H1 (cell line): Measurements from ENCODE around the gene NSF. TPM values are rescaled to one million over a fixed set of nuclear protein-coding genes. Genes with fewer than 3 reads are reported as not detected.

Experiments
- CHD1 ChIP-seq: IDR thresholded peaks from 2 replicates; pipeline ENCODE4 v1.6.1; 2012; ENCODE audit warnings: low read depth, low read length, improper control_type of control experiment
- CHD2 ChIP-seq: IDR thresholded peaks from 2 replicates; pipeline ENCODE4 v1.6.1; 2012; ENCODE audit warnings: low read length, improper control_type of control experiment
- GTF2F1 ChIP-seq: IDR thresholded peaks from 2 replicates; pipeline ENCODE4 v1.6.1; 2012; ENCODE audit warnings: low read depth, low read length, improper control_type of control experiment, borderline replicate concordance
- HDAC6 ChIP-seq: IDR thresholded peaks from one replicate; pipeline ENCODE4 v1.7.1; 2012; ENCODE audit warnings: low read depth, mild to moderate bottlenecking, inconsistent platforms, low read length, moderate library complexity
- JUND ChIP-seq: IDR thresholded peaks from 2 replicates; pipeline ENCODE4 v1.6.1; 2011; ENCODE audit warnings: mild to moderate bottlenecking, improper control_type of control experiment, low read length
- PHF8 ChIP-seq: fragments of 200-600 bp; sonication (generic); conservative IDR thresholded peaks from 2 replicates; pipeline ENCODE4 v1.7.1; 2012; ENCODE audit warnings: low read depth, mild to moderate bottlenecking, inconsistent platforms, low read length, moderate library complexity
- POU5F1 ChIP-seq: IDR thresholded peaks from 2 replicates; pipeline ENCODE4 v1.6.1; 2011; ENCODE audit warnings: low read depth, mild to moderate bottlenecking, low read length, moderate library complexity
- RXRA ChIP-seq: IDR thresholded peaks from 2 replicates; pipeline ENCODE4 v1.6.1; 2011; ENCODE audit warnings: low read depth, mild to moderate bottlenecking, low read length, moderate library complexity; ENCODE audit not compliant: insufficient read depth
- SP1 ChIP-seq: IDR thresholded peaks from 2 replicates; pipeline ENCODE4 v1.6.1; 2011; ENCODE audit warnings: low read depth, low read length
- polyA plus RNA-seq, 7 experiments: library from polyadenylated mRNA; depleted of rRNA in 3 of 7; stranded (reverse) in 5 of 7; unstranded in 2 of 7; fragments of >200 nt in 5 of 7; fragments of 200-250 nt in 2 of 7; gene quantifications; 1 replicate in 5 of 7; 2 replicates in 1 of 7; 4 replicates in 1 of 7; pipeline versions ENCODE4 v1.2.1 to v1.2.3, GENCODE V29; 2011 to 2013; ENCODE audit warnings: missing spikeins in 2 of 7, mixed read lengths in 2 of 7
- total RNA-seq: library from RNA; stranded (reverse); fragmentation: NEBNext Ultra II Directional; extraction: Animal tissue kit (Norgen Biotek cat#: 25700); gene quantifications from 2 replicates; pipeline ENCODE4 v1.2.1, GENCODE V29; 2021
- TF ChIP-seq, protein P1 (sequence below): fragments of 300-600 bp; sonication (generic); IDR thresholded peaks from 2 replicates; pipeline ENCODE4 v1.7.1; 2012; ENCODE audit warnings: low read length, moderate library complexity, mild to moderate bottlenecking, inconsistent platforms; ENCODE audit not compliant: insufficient replicate concordance
- TF ChIP-seq, protein P2 (sequence below): IDR thresholded peaks from 2 replicates; pipeline ENCODE4 v1.6.1; 2012; ENCODE audit warnings: inconsistent platforms

NSF gene
- total and polyA plus RNA-seq, 2 of the 8 experiments (the other 6 are each of a cell fraction or from before 2014, with no cell fraction given), result 13.0 to 27.7 TPM

GRCh38 chr17:46772475-46773220 lies 182.2 kb downstream of the NSF start (continued):
- TF ChIP-seq, protein P1, sequence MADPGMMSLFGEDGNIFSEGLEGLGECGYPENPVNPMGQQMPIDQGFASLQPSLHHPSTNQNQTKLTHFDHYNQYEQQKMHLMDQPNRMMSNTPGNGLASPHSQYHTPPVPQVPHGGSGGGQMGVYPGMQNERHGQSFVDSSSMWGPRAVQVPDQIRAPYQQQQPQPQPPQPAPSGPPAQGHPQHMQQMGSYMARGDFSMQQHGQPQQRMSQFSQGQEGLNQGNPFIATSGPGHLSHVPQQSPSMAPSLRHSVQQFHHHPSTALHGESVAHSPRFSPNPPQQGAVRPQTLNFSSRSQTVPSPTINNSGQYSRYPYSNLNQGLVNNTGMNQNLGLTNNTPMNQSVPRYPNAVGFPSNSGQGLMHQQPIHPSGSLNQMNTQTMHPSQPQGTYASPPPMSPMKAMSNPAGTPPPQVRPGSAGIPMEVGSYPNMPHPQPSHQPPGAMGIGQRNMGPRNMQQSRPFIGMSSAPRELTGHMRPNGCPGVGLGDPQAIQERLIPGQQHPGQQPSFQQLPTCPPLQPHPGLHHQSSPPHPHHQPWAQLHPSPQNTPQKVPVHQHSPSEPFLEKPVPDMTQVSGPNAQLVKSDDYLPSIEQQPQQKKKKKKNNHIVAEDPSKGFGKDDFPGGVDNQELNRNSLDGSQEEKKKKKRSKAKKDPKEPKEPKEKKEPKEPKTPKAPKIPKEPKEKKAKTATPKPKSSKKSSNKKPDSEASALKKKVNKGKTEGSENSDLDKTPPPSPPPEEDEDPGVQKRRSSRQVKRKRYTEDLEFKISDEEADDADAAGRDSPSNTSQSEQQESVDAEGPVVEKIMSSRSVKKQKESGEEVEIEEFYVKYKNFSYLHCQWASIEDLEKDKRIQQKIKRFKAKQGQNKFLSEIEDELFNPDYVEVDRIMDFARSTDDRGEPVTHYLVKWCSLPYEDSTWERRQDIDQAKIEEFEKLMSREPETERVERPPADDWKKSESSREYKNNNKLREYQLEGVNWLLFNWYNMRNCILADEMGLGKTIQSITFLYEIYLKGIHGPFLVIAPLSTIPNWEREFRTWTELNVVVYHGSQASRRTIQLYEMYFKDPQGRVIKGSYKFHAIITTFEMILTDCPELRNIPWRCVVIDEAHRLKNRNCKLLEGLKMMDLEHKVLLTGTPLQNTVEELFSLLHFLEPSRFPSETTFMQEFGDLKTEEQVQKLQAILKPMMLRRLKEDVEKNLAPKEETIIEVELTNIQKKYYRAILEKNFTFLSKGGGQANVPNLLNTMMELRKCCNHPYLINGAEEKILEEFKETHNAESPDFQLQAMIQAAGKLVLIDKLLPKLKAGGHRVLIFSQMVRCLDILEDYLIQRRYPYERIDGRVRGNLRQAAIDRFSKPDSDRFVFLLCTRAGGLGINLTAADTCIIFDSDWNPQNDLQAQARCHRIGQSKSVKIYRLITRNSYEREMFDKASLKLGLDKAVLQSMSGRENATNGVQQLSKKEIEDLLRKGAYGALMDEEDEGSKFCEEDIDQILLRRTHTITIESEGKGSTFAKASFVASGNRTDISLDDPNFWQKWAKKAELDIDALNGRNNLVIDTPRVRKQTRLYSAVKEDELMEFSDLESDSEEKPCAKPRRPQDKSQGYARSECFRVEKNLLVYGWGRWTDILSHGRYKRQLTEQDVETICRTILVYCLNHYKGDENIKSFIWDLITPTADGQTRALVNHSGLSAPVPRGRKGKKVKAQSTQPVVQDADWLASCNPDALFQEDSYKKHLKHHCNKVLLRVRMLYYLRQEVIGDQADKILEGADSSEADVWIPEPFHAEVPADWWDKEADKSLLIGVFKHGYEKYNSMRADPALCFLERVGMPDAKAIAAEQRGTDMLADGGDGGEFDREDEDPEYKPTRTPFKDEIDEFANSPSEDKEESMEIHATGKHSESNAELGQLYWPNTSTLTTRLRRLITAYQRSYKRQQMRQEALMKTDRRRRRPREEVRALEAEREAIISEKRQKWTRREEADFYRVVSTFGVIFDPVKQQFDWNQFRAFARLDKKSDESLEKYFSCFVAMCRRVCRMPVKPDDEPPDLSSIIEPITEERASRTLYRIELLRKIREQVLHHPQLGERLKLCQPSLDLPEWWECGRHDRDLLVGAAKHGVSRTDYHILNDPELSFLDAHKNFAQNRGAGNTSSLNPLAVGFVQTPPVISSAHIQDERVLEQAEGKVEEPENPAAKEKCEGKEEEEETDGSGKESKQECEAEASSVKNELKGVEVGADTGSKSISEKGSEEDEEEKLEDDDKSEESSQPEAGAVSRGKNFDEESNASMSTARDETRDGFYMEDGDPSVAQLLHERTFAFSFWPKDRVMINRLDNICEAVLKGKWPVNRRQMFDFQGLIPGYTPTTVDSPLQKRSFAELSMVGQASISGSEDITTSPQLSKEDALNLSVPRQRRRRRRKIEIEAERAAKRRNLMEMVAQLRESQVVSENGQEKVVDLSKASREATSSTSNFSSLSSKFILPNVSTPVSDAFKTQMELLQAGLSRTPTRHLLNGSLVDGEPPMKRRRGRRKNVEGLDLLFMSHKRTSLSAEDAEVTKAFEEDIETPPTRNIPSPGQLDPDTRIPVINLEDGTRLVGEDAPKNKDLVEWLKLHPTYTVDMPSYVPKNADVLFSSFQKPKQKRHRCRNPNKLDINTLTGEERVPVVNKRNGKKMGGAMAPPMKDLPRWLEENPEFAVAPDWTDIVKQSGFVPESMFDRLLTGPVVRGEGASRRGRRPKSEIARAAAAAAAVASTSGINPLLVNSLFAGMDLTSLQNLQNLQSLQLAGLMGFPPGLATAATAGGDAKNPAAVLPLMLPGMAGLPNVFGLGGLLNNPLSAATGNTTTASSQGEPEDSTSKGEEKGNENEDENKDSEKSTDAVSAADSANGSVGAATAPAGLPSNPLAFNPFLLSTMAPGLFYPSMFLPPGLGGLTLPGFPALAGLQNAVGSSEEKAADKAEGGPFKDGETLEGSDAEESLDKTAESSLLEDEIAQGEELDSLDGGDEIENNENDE, result peak; percentile 54
- TF ChIP-seq CHD2 (peak; percentile 58; the same call in 1 of the 2 replicates), SP1 (peak; percentile 87), PHF8 (no peak), JUND (peak; percentile 53; the same call in 1 of the 2 replicates), CHD1 (no peak), RXRA (no peak), HDAC6 (no peak), POU5F1 (peak; percentile 91), GTF2F1 (no peak)
- TF ChIP-seq, protein P2, sequence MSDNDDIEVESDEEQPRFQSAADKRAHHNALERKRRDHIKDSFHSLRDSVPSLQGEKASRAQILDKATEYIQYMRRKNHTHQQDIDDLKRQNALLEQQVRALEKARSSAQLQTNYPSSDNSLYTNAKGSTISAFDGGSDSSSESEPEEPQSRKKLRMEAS, result peak; percentile 18
